ENCODE data around the gene SLC22A12.

DNA sequence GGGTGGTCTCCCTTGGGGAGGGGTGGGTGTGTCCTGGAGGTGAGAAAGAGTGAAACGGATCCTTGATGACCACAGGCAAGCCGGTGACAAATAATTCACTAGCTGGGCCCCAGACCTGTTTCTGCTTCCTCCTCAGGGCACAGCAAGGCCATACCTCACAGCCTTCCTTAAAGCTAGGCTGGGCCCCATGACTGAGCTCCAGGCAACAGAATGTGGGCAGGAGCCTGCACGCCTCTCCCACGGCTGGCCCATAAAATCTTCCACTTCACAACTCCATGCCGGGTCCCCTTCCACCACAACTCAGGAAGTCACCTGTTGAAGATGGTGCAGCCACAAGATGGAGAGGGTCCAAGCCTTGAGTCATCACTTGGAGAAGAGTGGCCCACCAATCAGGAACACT lies 23.9 kb downstream of the SLC22A12 start:
- TF ChIP-seq, protein P1, sequence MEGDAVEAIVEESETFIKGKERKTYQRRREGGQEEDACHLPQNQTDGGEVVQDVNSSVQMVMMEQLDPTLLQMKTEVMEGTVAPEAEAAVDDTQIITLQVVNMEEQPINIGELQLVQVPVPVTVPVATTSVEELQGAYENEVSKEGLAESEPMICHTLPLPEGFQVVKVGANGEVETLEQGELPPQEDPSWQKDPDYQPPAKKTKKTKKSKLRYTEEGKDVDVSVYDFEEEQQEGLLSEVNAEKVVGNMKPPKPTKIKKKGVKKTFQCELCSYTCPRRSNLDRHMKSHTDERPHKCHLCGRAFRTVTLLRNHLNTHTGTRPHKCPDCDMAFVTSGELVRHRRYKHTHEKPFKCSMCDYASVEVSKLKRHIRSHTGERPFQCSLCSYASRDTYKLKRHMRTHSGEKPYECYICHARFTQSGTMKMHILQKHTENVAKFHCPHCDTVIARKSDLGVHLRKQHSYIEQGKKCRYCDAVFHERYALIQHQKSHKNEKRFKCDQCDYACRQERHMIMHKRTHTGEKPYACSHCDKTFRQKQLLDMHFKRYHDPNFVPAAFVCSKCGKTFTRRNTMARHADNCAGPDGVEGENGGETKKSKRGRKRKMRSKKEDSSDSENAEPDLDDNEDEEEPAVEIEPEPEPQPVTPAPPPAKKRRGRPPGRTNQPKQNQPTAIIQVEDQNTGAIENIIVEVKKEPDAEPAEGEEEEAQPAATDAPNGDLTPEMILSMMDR (IDR thresholded peaks at IDR 0.05), result no peak
- TF ChIP-seq POLR2AphosphoS5 (IDR thresholded peaks at IDR 0.05) (no peak), POLR2A (IDR thresholded peaks at IDR 0.05) (no peak)

Data from suprapubic skin (tissue), 4 donors.